Lung (tissue), 12 donors: ENCODE data around the gene ZNF768. TPM values are rescaled to one million over a fixed set of nuclear protein-coding genes. Genes with fewer than 3 reads are reported as not detected.

Source experiments
- ATAC-seq: fragments of 200-7000 bp; cut with Tn5 transposase; one replicate; pipeline ENCODE4 v1.9.1; 2020; ENCODE audit warnings: moderate number of reproducible peaks; ENCODE audit not compliant: insufficient read depth, low FRiP score
- DNase-seq, 3 donors: peaks; one replicate each; pipeline ENCODE4 v3.0.0-alpha.2; 2013 to 2017
- H3K27ac ChIP-seq, 2 donors: one replicate each; pipeline ENCODE4 v1.5.1; 2013; ENCODE audit warnings: mild to moderate bottlenecking in 2 of 2, moderate library complexity in 2 of 2, control low read depth in 1 of 2, inconsistent platforms in 1 of 2, low read depth in 1 of 2, low read length in 1 of 2
- H3K27me3 ChIP-seq, 3 donors: one replicate each; pipeline ENCODE4 v1.5.1; 2013; ENCODE audit warnings: low read length in 2 of 3; ENCODE audit not compliant: control insufficient read depth in 3 of 3, insufficient read depth in 3 of 3
- H3K36me3 ChIP-seq, 4 donors: one replicate each; pipeline ENCODE4 v1.5.1; 2013; ENCODE audit warnings: low read length in 4 of 4, mild to moderate bottlenecking in 1 of 4, moderate library complexity in 1 of 4; ENCODE audit not compliant: control insufficient read depth in 4 of 4, insufficient read depth in 4 of 4
- H3K4me1 ChIP-seq, 5 donors: one replicate each; pipeline ENCODE4 v1.5.1; 2013; ENCODE audit warnings: low read length in 5 of 5, mild to moderate bottlenecking in 2 of 5, moderate library complexity in 1 of 5; ENCODE audit not compliant: control insufficient read depth in 5 of 5, insufficient read depth in 5 of 5
- H3K4me3 ChIP-seq: one replicate; pipeline ENCODE4 v1.5.1; 2013; ENCODE audit warnings: mild to moderate bottlenecking, control low read depth, moderate library complexity
- H3K9ac ChIP-seq, 2 donors: one replicate each; pipeline ENCODE4 v1.5.1; 2013; ENCODE audit warnings: low read length in 2 of 2, control low read depth in 1 of 2; ENCODE audit not compliant: insufficient read depth in 1 of 2
- H3K9me3 ChIP-seq, 4 donors: one replicate each; pipeline ENCODE4 v1.5.1; 2013; ENCODE audit warnings: low read length in 3 of 4, mild to moderate bottlenecking in 1 of 4, moderate library complexity in 1 of 4; ENCODE audit not compliant: control insufficient read depth in 4 of 4, insufficient read depth in 3 of 4
- CTCF ChIP-seq: IDR thresholded peaks from 2 replicates; pipeline ENCODE4 v1.5.1; 2012; ENCODE audit warnings: mild to moderate bottlenecking; ENCODE audit errors: control extremely low read depth, extremely low read depth
- WGBS, 2 donors: extraction: QIAGEN DNeasy Blood & Tissue Kit; methylation state at CpG; one replicate each; pipeline ENCODE4 v1.1.7; 2013; 5-methylcytosine and 5-hydroxymethylcytosine counted together
- polyA plus RNA-seq, 2 donors: library from polyadenylated mRNA; stranded (reverse); fragments of 200-250 nt; gene quantifications; one replicate each; pipeline ENCODE4 v1.2.1, GENCODE V29; 2013
- total RNA-seq, 2 donors: library from RNA; depleted of rRNA in 1 of 2; stranded (reverse); fragments of >200 nt in 1 of 2; gene quantifications; one replicate each; pipeline ENCODE4 v1.2.1, GENCODE V29; 2014 to 2021
- donor health status: control.
- donor health status: control.
- donor health status: Bipolar disorder and iron deficiency.
- donor health status: healthy.
- donor health status: DM: yes; HTN: yes; CAD: no.

Gene ZNF768
- total and polyA plus RNA-seq, 4 donors: 17.9 to 45.1 (median 27.0) TPM

GRCh38 chr16:30518552-30518951 is 7.8 kb downstream of the ZNF768 start:
- no peaks in the 10 kb centered on the region for H3K9me3 ChIP-seq

DNA sequence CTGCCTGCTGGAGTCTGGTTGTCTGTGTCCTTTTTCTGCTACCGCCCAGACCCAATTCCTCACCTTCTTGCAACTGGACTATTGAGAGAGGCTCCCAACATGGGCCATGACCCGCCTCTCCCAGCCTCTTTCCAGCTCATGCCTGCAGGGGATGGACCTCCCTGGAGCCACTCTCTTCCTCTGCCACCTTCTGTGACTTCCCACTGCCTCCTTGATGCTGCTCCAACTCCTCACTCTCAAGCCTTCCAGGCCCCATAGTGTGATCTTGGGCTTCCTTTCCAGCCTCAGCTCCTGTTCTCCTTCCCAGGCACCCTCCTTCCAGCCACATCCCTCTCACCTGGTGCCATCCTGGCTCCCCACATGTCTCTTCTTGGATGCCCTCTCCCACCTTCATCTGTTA is 11.1 kb downstream of the ZNF768 start:
- no peak for ATAC-seq
- TF ChIP-seq CTCF: no peak
- Histone ChIP-seq H3K27ac (no peak overlapping the region), H3K9me3 (no peaks in the 10 kb centered on the region), H3K9ac (no peak overlapping the region), H3K4me1 (no peaks in the 10 kb centered on the region), H3K36me3 (peaks cover 0 to 21% (median 0%) of the 10 kb centered on the region in 4 donors), H3K27me3 (no peaks in the 10 kb centered on the region), H3K4me3 (no peak overlapping the region)
- no peak for DNase-seq
- whole genome bisulfite sequencing, 2 donors: 88 to 91% methylated on average over 2 of the region's 2 CpGs

More at GRCh38 chr16:30518552-30518951, 7.8 kb downstream of the ZNF768 start:
- 90 to 96% methylated on average over 10 of the region's 10 CpGs for WGBS, 2 donors
- DNase-seq: no peak
- peaks cover 0 to 6% (median 0%) of the 10 kb centered on the region in 5 donors for H3K4me1 ChIP-seq
- no peak for ATAC-seq
- no peak overlapping the region for H3K4me3 ChIP-seq
- H3K27ac ChIP-seq: no peak overlapping the region
- no peak for TF ChIP-seq CTCF
- H3K9ac ChIP-seq: no peak overlapping the region
- peaks cover 0 to 18% (median 0%) of the 10 kb centered on the region in 4 donors for H3K36me3 ChIP-seq
- H3K27me3 ChIP-seq: no peaks in the 10 kb centered on the region

DNA sequence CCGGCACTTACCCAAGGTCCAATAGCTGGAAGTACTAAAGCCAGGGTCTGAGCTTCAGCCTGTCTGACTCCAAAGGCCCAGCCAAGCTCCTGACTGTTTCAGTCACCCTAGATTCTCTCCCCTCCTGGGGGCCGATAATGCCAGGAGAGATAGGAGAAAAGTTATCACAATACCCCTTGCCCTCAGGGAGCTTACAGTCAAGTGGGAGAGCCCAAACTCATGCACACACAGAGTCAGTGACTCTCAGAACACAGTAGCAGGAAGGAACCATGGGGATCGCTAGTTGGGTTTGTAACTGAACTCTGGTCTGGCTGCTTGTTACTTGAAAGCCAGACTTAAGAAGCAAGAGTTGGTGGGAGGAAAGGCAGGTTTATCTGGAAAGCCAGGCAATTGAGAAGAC is 14.9 kb downstream of the ZNF768 start:
- H3K4me3 ChIP-seq: no peak overlapping the region
- H3K9ac ChIP-seq: no peak overlapping the region
- no peaks in the 10 kb centered on the region for H3K27me3 ChIP-seq
- ATAC-seq (no peak), DNase-seq (no peak)
- no peaks in the 10 kb centered on the region for H3K4me1 ChIP-seq
- 94 to 98% methylated on average over 3 of the region's 3 CpGs for WGBS, 2 donors
- H3K27ac ChIP-seq: no peak overlapping the region
- H3K9me3 ChIP-seq: no peaks in the 10 kb centered on the region
- peaks cover 0 to 14% (median 0%) of the 10 kb centered on the region in 4 donors for H3K36me3 ChIP-seq
- no peak for TF ChIP-seq CTCF

DNA sequence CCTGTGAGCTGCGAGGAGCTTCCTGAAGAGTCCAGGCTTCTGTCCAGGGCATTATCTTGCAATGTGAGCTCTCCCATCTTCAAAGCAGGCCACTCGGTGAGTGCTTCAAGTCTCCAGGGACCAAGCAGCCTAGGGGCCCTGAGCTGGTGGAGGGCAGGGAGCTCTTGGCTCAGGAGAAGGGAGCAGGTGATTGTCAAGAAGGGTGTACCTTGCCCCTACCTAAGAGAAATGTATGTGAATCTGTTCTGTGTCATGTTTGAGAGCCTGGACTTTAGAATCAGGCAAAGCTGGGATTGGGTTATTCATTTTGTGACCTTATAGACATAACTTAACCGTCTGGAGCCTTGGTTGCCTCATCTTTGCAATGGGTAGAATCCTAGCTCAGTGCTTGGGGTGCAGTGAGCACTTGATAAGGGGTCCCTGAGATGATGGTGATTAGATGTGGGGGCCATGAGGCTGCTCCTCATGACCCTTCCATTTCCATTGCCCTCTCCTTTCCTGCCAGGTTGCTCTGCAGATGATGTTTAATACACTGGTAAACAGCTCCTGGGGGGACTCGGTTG is 15.9 kb downstream of the ZNF768 start:
- H3K9ac ChIP-seq: no peak overlapping the region
- TF ChIP-seq CTCF: no peak
- 74 to 84% methylated on average over 4 of the region's 4 CpGs for WGBS, 2 donors
- no peak overlapping the region for H3K4me3 ChIP-seq
- peaks cover 0 to 14% (median 0%) of the 10 kb centered on the region in 4 donors for H3K36me3 ChIP-seq
- H3K4me1 ChIP-seq: no peaks in the 10 kb centered on the region
- no peak for ATAC-seq
- no peaks in the 10 kb centered on the region for H3K27me3 ChIP-seq
- no peak for DNase-seq
- no peak overlapping the region for H3K27ac ChIP-seq
- no peaks in the 10 kb centered on the region for H3K9me3 ChIP-seq
